Psoas muscle (tissue), 8 donors: Measurements from ENCODE around the gene IL1RL1. TPM values are rescaled to one million over a fixed set of nuclear protein-coding genes. Genes with fewer than 3 reads are reported as not detected.

ENCODE experiments used
- ATAC-seq, 4 donors: fragments of 200-7000 bp; cut with Tn5 transposase; one replicate each; pipeline ENCODE4 v1.9.1; 2020; ENCODE audit warnings: moderate library complexity in 3 of 4, mild to moderate bottlenecking in 2 of 4
- DNase-seq, 2 donors: peaks; one replicate each; pipeline ENCODE4 v3.0.0-alpha.2; 2020
- H3K27ac ChIP-seq: fragments of 200-600 bp; one replicate; pipeline ENCODE4 v1.8.0; 2022
- H3K27me3 ChIP-seq, 3 donors: fragments of 200-600 bp in 1 of 3; one replicate each; pipeline versions ENCODE4 v1.6.1 to v1.8.0; 2013 to 2022; ENCODE audit warnings: low read length in 2 of 3, mild to moderate bottlenecking in 2 of 3, moderate library complexity in 1 of 3; ENCODE audit not compliant: insufficient read depth in 3 of 3
- H3K36me3 ChIP-seq, 2 donors: fragments of 200-600 bp in 1 of 2; one replicate each; pipeline versions ENCODE4 v1.6.1 to v1.8.0; 2013 to 2022; ENCODE audit warnings: low read depth in 1 of 2, mild to moderate bottlenecking in 1 of 2, moderate library complexity in 1 of 2; ENCODE audit not compliant: insufficient read depth in 1 of 2
- H3K4me1 ChIP-seq: fragments of 200-600 bp; one replicate; pipeline ENCODE4 v1.8.0; 2022
- H3K4me3 ChIP-seq: fragments of 200-600 bp; one replicate; pipeline ENCODE4 v1.8.0; 2022; ENCODE audit warnings: mild to moderate bottlenecking
- H3K9me3 ChIP-seq: fragments of 200-600 bp; one replicate; pipeline ENCODE4 v1.8.0; 2022
- CTCF ChIP-seq: fragments of 200-600 bp; IDR thresholded peaks from one replicate; pipeline ENCODE4 v1.8.0; 2022; ENCODE audit warnings: antibody characterized with exemption
- WGBS, 3 donors: extraction: QIAGEN DNeasy Blood & Tissue Kit; methylation state at CpG; one replicate each; pipeline versions ENCODE4 v1.1.6 to v1.1.7; 2013; 5-methylcytosine and 5-hydroxymethylcytosine counted together
- intact Hi-C, 2 donors: fragments of 100-400 bp; cut with DNase I; formaldehyde crosslinking; loops; one replicate each; pipeline versions ENCODE4 v1.11.0 to v1.14.2; 2022
- polyA plus RNA-seq, 3 donors: library from polyadenylated mRNA; stranded (reverse); fragments of 200-250 nt; gene quantifications; one replicate each; pipeline ENCODE4 v1.2.3, GENCODE V29; 2013
- total RNA-seq, 4 donors: library from RNA; stranded (reverse); fragmentation: NEBNext Ultra II Directional in 2 of 4; extraction: Animal tissue kit (Norgen Biotek cat#: 25700) in 2 of 4; gene quantifications; one replicate each; pipeline versions ENCODE4 v1.2.1 to v1.2.4, GENCODE V29; 2021 to 2023
- donor health status: healthy with polysubstance abuse.
- donor health status: DM: no; HTN: no; CAD: no; lungs with moderate emphysema.
- donor health status: Bipolar disorder and iron deficiency.
- donor health status: healthy.
- donor health status: DM: yes; HTN: yes; CAD: no.
- donor health status: DM: no; HTN: no; CAD: no.
- donor health status: DM: no; HTN: no; CAD: no.
- donor health status: DM: yes; HTN: yes; CAD: no.

IL1RL1 gene
- total and polyA plus RNA-seq, 7 donors, result 0.43 to 13.1 (median 2.9) TPM

- no peaks in the 10 kb centered on the region for H3K36me3 ChIP-seq
- H3K27me3 ChIP-seq, result no peaks in the 10 kb centered on the region
- TF ChIP-seq CTCF, result no peak
- H3K9me3 ChIP-seq, result no peaks in the 10 kb centered on the region
- DNase-seq (no peak), ATAC-seq (no peak)
- no peak overlapping the region for H3K27ac ChIP-seq
- no peaks in the 10 kb centered on the region for H3K4me1 ChIP-seq
- intact Hi-C loops, result no loop called here
- H3K4me3 ChIP-seq, result no peak overlapping the region
- 91 to 100% (median 97%) methylated on average over 2 of the region's 2 CpGs for WGBS, 3 donors
Observed at GRCh38 chr2:102276549-102277201, 34.7 kb upstream of the IL1RL1 start.

- ATAC-seq (no peak), DNase-seq (no peak)
- Histone ChIP-seq H3K36me3 (no peaks in the 10 kb centered on the region), H3K4me3 (no peak overlapping the region), H3K27me3 (no peaks in the 10 kb centered on the region), H3K4me1 (no peaks in the 10 kb centered on the region), H3K9me3 (no peaks in the 10 kb centered on the region), H3K27ac (no peak overlapping the region)
- TF ChIP-seq CTCF, result no peak
- WGBS, 3 donors, result 85 to 91% (median 91%) methylated on average over 1 of the region's 1 CpG
- intact Hi-C loops, result no loop called here
Observed at GRCh38 chr2:102277202-102277700, 34.1 kb upstream of the IL1RL1 start.

GRCh38 chr2:102278720-102279390, 32.5 kb upstream of the IL1RL1 start:
- no peaks in the 10 kb centered on the region for H3K36me3 ChIP-seq
- H3K4me1 ChIP-seq, result no peaks in the 10 kb centered on the region
- no peak overlapping the region for H3K27ac ChIP-seq
- no peak for TF ChIP-seq CTCF
- ATAC-seq (peak; percentile 81 to 92 (median 90)), DNase-seq (peak in 1 of 2 donors; percentile 28)
- 19 to 33% (median 26%) methylated on average over 3 of the region's 3 CpGs for WGBS, 3 donors
- no peak overlapping the region for H3K4me3 ChIP-seq
- intact Hi-C loops, result no loop called here
- H3K9me3 ChIP-seq, result no peaks in the 10 kb centered on the region
- no peaks in the 10 kb centered on the region for H3K27me3 ChIP-seq

- H3K36me3 ChIP-seq, result no peaks in the 10 kb centered on the region
- peaks cover 0 to 2% (median 0%) of the 10 kb centered on the region in 3 donors for H3K27me3 ChIP-seq
- ATAC-seq, result no peak
- no peak for TF ChIP-seq CTCF
- H3K9me3 ChIP-seq, result no peaks in the 10 kb centered on the region
- 76 to 90% (median 87%) methylated on average over 1 of the region's 1 CpG for WGBS, 3 donors
- no peak overlapping the region for H3K4me3 ChIP-seq
- intact Hi-C loops, result no loop called here
- H3K4me1 ChIP-seq, result no peaks in the 10 kb centered on the region
- no peak overlapping the region for H3K27ac ChIP-seq
- no peak for DNase-seq
Observed at GRCh38 chr2:102279391-102279735, 32.0 kb upstream of the IL1RL1 start.
